ENCODE data around the gene MEI1. TPM values are rescaled to one million over a fixed set of nuclear protein-coding genes. Genes with fewer than 3 reads are reported as not detected.

Gene MEI1
- total RNA-seq, 2 experiments from 2014 or later, result 2.3 to 14.6 TPM

DNA sequence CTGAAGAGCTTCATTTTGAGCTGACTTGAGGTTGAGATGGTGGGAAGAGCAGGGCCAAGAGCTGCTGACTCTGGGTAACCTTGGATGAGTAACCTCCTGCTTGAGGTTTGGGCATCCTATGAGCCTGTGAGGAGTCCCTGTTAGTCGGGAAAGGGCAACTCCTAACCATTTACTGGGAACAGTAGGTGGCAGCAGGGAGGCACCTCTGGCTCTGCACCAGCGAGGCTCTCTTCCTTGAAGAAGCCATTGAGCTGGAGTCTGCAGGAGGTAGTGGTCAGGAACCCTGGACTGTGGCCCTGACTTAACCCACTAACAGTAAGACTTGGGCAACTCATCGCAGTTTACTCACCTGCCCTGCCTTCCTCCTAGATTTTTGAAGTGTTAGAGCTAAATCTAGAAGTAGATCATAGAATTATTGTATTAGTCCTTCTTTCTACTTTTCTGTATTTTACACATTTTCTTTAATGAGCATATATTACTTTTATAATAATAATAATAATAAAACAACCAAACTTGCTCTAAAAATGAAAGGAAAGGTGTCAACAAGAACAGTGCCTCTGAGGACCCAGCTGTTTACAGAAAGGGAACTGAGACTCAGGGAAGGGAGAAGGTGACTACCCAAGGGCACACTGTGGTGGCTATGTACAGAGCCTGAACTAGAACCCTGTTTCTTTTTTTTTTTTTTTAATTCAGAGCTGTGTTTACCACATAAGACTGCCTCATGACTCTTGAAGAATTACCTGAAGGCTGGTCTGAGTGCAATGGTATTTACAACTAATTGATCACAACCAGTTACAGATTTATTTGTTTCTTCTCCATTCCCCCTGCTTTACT lies 47.5 kb downstream of the MEI1 start:
- peak overlapping the region; percentile 53; the same call in 1 of the 2 replicates for H2AFZ ChIP-seq (ENCODE audit: low read length)
- TF ChIP-seq EZH2phosphoT487 (IDR thresholded peaks at IDR 0.05; ENCODE audit: borderline replicate concordance, low read depth, low read length), result no peak
- TF ChIP-seq, protein P1, sequence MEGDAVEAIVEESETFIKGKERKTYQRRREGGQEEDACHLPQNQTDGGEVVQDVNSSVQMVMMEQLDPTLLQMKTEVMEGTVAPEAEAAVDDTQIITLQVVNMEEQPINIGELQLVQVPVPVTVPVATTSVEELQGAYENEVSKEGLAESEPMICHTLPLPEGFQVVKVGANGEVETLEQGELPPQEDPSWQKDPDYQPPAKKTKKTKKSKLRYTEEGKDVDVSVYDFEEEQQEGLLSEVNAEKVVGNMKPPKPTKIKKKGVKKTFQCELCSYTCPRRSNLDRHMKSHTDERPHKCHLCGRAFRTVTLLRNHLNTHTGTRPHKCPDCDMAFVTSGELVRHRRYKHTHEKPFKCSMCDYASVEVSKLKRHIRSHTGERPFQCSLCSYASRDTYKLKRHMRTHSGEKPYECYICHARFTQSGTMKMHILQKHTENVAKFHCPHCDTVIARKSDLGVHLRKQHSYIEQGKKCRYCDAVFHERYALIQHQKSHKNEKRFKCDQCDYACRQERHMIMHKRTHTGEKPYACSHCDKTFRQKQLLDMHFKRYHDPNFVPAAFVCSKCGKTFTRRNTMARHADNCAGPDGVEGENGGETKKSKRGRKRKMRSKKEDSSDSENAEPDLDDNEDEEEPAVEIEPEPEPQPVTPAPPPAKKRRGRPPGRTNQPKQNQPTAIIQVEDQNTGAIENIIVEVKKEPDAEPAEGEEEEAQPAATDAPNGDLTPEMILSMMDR (conservative IDR thresholded peaks at IDR 0.05; ENCODE audit: low read length), result peak; percentile 85
- BruUV-seq (replicated peaks), result no TSS peak
- intact Hi-C loops (cut with micrococcal nuclease; ENCODE audit: unreplicated experiment), result loop anchor here (1.0 to 10.0 kb wide), 5 partner anchors 35 to 194 kb away; partner anchors contain the start of genes CCDC134, MEI1 and SHISA8
- H3K9me2 ChIP-seq (ENCODE audit: insufficient read depth, low read length), result no peaks in the 10 kb centered on the region
- H3K36me3 ChIP-seq (ENCODE audit: insufficient read depth, low read length), result no peaks in the 10 kb centered on the region
- POLR2A ChIA-PET, result interaction anchor here (0.5 to 2.5 kb wide), 9 partner anchors 29 to 157 kb away, joined by 3 to 16 read pairs (median 4); partner anchors contain the start of genes CCDC134 and PMM1
- H3K4me1 ChIP-seq (ENCODE audit: insufficient read depth, low read length, poor library complexity, severe bottlenecking), result peaks cover 35% of the 10 kb centered on the region
- CTCF ChIA-PET (ENCODE audit: unreplicated experiment), result interaction anchor here (0.6 to 1.4 kb wide), 6 partner anchors 35 to 148 kb away, joined by 3 to 11 read pairs (median 5); no protein-coding TSS in a partner anchor
- no peak overlapping the region for H3K4me3 ChIP-seq (ENCODE audit: low read depth, low read length, poor library complexity, severe bottlenecking)
- no peaks in the 10 kb centered on the region for H4K20me1 ChIP-seq (ENCODE audit: insufficient read depth, low read length)
- peak; percentile 85 for DNase-seq (ENCODE audit: low spot score)
- no peaks in the 10 kb centered on the region for H3K9me3 ChIP-seq (ENCODE audit: low read length)
- H3K79me2 ChIP-seq (ENCODE audit: insufficient read depth, low read depth, low read length), result no peaks in the 10 kb centered on the region
- peak overlapping the region; percentile 67 for H3K4me2 ChIP-seq (ENCODE audit: low read length)
- peak overlapping the region; percentile 57 for H3K27ac ChIP-seq (ENCODE audit: low read depth, low read length, poor library complexity, severe bottlenecking)

DNA sequence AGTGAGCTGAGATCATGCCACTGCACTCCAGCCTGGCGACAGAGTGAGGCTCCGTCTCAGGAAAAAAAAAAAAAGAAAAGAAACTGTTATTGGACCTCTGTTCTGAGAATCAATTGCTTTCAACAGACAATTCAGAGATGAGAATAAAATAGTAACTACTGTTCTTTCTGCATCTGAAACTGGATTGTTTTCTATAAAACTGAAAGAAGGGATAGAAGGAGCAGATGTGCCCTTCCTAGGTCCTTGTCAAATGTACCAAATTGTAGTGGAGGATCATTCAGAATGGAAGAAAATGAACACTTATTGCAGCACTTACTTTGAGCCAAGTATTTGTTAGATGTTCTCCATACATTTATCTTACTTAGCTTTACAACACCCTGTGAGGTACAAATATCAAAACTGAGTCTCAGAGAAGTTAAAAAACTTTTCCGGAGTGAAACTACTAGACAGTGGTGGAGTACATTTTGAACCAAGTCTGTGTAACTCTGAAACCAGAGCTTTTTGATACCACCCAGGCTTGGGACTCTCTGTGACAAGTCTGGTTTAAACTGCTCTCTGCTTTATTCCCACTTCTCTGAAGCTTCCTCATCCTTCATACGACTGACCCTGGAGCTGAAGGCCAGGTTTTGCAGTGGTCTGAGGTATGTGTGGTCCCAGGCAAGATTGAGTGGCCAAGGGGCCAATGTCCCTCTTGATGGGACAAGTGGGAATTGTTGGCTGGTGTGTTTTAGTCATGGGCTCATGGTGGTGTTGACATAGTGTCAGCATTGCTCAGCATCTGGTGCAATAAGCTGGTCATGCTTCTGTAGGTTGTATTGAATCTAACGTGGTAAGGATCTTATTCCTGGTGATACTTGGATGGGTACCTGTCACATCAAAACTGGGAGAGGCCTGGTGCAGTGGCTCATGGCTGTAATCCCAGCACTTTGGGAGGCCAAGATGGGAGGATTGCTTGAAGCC lies 53.0 kb downstream of the MEI1 start:
- no peaks in the 10 kb centered on the region for H4K20me1 ChIP-seq (ENCODE audit: insufficient read depth, low read length)
- H3K4me1 ChIP-seq (ENCODE audit: insufficient read depth, low read length, poor library complexity, severe bottlenecking), result peaks cover 29% of the 10 kb centered on the region
- TF ChIP-seq EZH2phosphoT487 (IDR thresholded peaks at IDR 0.05; ENCODE audit: borderline replicate concordance, low read depth, low read length), result no peak
- TF ChIP-seq, protein P1 (conservative IDR thresholded peaks at IDR 0.05; ENCODE audit: low read length), result no peak
- peak overlapping the region; percentile 8 for H3K27ac ChIP-seq (ENCODE audit: low read depth, low read length, poor library complexity, severe bottlenecking)
- no peaks in the 10 kb centered on the region for H3K9me3 ChIP-seq (ENCODE audit: low read length)
- peak overlapping the region; percentile 29; the same call in 1 of the 2 replicates for H2AFZ ChIP-seq (ENCODE audit: low read length)
- peak overlapping the region; percentile 44 for H3K4me2 ChIP-seq (ENCODE audit: low read length)
- ChIA-PET POLR2A (interaction anchor here (0.6 to 1.1 kb wide), 6 partner anchors 16 to 841 kb away, joined by 3 to 5 read pairs (median 3); no protein-coding TSS in a partner anchor), CTCF (ENCODE audit: unreplicated experiment) (interaction anchor here (1.0 to 1.4 kb wide), 2 partner anchors 15 to 48 kb away, joined by 3 to 4 read pairs; partner anchors contain the start of gene CCDC134)
- DNase-seq (ENCODE audit: low spot score), result peak; percentile 40
- no peaks in the 10 kb centered on the region for H3K36me3 ChIP-seq (ENCODE audit: insufficient read depth, low read length)
- H3K9me2 ChIP-seq (ENCODE audit: insufficient read depth, low read length), result no peaks in the 10 kb centered on the region
- H3K79me2 ChIP-seq (ENCODE audit: insufficient read depth, low read depth, low read length), result no peaks in the 10 kb centered on the region
- intact Hi-C loops (cut with micrococcal nuclease; ENCODE audit: unreplicated experiment), result no loop called here
- H3K4me3 ChIP-seq (ENCODE audit: low read depth, low read length, poor library complexity, severe bottlenecking), result no peak overlapping the region
- no TSS peak for BruUV-seq (replicated peaks)

Data from OCI-LY7 (cell line).